Fibroblast of lung (primary cell): ENCODE results near the gene STARD13.

Experiments used
- EZH2 ChIP-seq: IDR thresholded peaks from 2 replicates; pipeline ENCODE4 v1.5.1; 2012; ENCODE audit warnings: low read length, control low read depth, mild to moderate bottlenecking; ENCODE audit errors: missing control alignments
- TF ChIP-seq, protein P1 (sequence below), 2 donors: IDR thresholded peaks in 1 of 2; conservative IDR thresholded peaks in 1 of 2; 1 replicate in 1 of 2; 2 replicates in 1 of 2; pipeline ENCODE4 v1.5.1; 2011 to 2012; ENCODE audit warnings: low read length in 2 of 2, control low read depth in 1 of 2, inconsistent platforms in 1 of 2, low read depth in 1 of 2, mild to moderate bottlenecking in 1 of 2

DNA sequence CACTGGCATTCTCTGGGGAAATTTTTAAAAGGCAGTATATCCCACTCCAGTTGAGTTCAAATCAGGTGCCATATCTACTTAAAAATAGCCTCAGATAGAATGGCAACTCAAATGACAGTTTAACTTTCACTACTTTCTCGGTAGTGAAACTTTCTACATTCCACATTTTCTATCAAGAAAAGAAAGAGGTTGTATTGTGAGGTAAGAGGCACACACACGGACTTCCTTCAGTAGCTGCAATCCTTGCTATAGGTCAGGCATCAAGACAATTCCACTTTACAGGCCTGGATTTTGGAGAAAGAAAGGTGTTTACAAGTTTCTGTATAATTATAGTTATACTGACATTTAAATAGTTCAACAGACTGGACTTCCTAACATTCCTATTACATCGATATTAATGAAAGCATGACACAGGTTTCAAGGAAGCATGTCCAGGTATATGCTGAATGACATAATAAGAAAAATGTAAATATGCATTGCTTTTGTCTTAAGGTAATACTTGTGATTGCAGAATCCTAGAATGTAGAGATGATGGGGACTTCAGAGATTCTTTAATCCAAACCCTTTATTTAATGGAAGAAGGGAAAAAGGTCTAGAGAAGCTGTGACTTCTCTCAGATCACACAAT is 5.2 kb downstream of the STARD13 start:
- no peak for TF ChIP-seq EZH2
- TF ChIP-seq, protein P1, sequence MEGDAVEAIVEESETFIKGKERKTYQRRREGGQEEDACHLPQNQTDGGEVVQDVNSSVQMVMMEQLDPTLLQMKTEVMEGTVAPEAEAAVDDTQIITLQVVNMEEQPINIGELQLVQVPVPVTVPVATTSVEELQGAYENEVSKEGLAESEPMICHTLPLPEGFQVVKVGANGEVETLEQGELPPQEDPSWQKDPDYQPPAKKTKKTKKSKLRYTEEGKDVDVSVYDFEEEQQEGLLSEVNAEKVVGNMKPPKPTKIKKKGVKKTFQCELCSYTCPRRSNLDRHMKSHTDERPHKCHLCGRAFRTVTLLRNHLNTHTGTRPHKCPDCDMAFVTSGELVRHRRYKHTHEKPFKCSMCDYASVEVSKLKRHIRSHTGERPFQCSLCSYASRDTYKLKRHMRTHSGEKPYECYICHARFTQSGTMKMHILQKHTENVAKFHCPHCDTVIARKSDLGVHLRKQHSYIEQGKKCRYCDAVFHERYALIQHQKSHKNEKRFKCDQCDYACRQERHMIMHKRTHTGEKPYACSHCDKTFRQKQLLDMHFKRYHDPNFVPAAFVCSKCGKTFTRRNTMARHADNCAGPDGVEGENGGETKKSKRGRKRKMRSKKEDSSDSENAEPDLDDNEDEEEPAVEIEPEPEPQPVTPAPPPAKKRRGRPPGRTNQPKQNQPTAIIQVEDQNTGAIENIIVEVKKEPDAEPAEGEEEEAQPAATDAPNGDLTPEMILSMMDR (conservative IDR thresholded peaks at IDR 0.05 in 1 of 2, IDR thresholded peaks at IDR 0.05 in 1 of 2; ENCODE audit: low read depth in 1 of 2, low read length in 2 of 2), result no peak
